H1 (cell line): ENCODE data around the gene INTS15. TPM values are rescaled to one million over a fixed set of nuclear protein-coding genes. Genes with fewer than 3 reads are reported as not detected.

ENCODE experiments used
- CTCF ChIA-PET: fragments of 300-600 bp; sonication (Branson Sonifier 250); formaldehyde crosslinking; loops from one replicate; lab custom pipeline; 2021; ENCODE audit not compliant: partially characterized antibody; lab: Charles Lee
- POLR2A ChIA-PET: fragments of 300-600 bp; sonication (Branson Sonifier 250); formaldehyde crosslinking; loops from one replicate; lab custom pipeline; 2021; ENCODE audit warnings: inconsistent platforms; ENCODE audit not compliant: partially characterized antibody; lab: Charles Lee
- DNase-seq, 2 experiments: peaks; one replicate each; pipeline versions ENCODE4 v3.0.0 to v3.0.0-alpha.2; 2010 to 2022; ENCODE audit warnings: low spot score in 2 of 2, low read depth in 1 of 2, mixed read lengths in 1 of 2
- FAIRE-seq: peaks from 2 replicates; lab custom pipeline; 2011; peaks lifted over from hg19 to GRCh38; lab: Jason Lieb, UNC
- H2AFZ ChIP-seq: 2 replicates; pipeline ENCODE4 v1.8.1; 2012; ENCODE audit warnings: low read length, inconsistent platforms
- H2AK5ac ChIP-seq: 2 replicates; pipeline ENCODE4 v1.6.1; 2013; ENCODE audit warnings: low read depth, low read length
- H2BK120ac ChIP-seq: replicated peaks from 2 replicates; pipeline ENCODE3; 2013; ENCODE audit warnings: low read depth, low read length, inconsistent platforms
- H2BK12ac ChIP-seq: 2 replicates; pipeline ENCODE4 v1.6.1; 2013; ENCODE audit warnings: low read depth, low read length
- H2BK15ac ChIP-seq: 2 replicates; pipeline ENCODE4 v1.6.1; 2013; ENCODE audit warnings: low read length
- H2BK20ac ChIP-seq: 2 replicates; pipeline ENCODE4 v1.6.1; 2013; ENCODE audit warnings: low read length
- H2BK5ac ChIP-seq: 2 replicates; pipeline ENCODE4 v1.6.1; 2013; ENCODE audit warnings: low read depth, low read length
- H3K14ac ChIP-seq: 2 replicates; pipeline ENCODE4 v1.6.1; 2013; ENCODE audit warnings: inconsistent platforms; ENCODE audit not compliant: insufficient read length
- H3K18ac ChIP-seq: 2 replicates; pipeline ENCODE4 v1.6.1; 2013; ENCODE audit warnings: low read length; ENCODE audit errors: extremely low read depth
- H3K23ac ChIP-seq: 2 replicates; pipeline ENCODE4 v1.6.1; 2013; ENCODE audit warnings: inconsistent platforms; ENCODE audit not compliant: insufficient read length
- H3K23me2 ChIP-seq: 2 replicates; pipeline ENCODE4 v1.6.1; 2013; ENCODE audit warnings: low read depth, low read length
- H3K27ac ChIP-seq: 2 replicates; pipeline ENCODE4 v1.6.1; 2011; ENCODE audit warnings: low read depth, low read length, inconsistent platforms
- H3K27me3 ChIP-seq, 4 experiments: replicated peaks in 1 of 4; 1 replicate in 1 of 4; 2 replicates in 3 of 4; pipeline versions ENCODE4 v1.6.1 to v1.8.1; 2011 to 2013; ENCODE audit warnings: low read length in 3 of 4, mild to moderate bottlenecking in 3 of 4, inconsistent platforms in 2 of 4, mixed read lengths in 2 of 4, moderate library complexity in 1 of 4; ENCODE audit not compliant: control insufficient read depth in 3 of 4, insufficient read depth in 3 of 4; ENCODE audit errors: extremely low read depth in 1 of 4
- H3K36me3 ChIP-seq, 4 experiments: 2 replicates each; pipeline versions ENCODE4 v1.6.1 to v1.8.1; 2011 to 2013; ENCODE audit warnings: mild to moderate bottlenecking in 4 of 4, low read length in 3 of 4, moderate library complexity in 2 of 4, control low read depth in 1 of 4, inconsistent platforms in 1 of 4; ENCODE audit not compliant: insufficient read depth in 4 of 4, control insufficient read depth in 2 of 4
- H3K4ac ChIP-seq: replicated peaks from 2 replicates; pipeline ENCODE3; 2013; ENCODE audit warnings: low read length, low read depth, mixed read lengths, inconsistent platforms; ENCODE audit not compliant: insufficient read length
- H3K4me1 ChIP-seq, 4 experiments: replicated peaks in 1 of 4; 1 replicate in 1 of 4; 2 replicates in 3 of 4; pipeline versions ENCODE4 v1.6.1 to v1.8.1; 2011 to 2013; ENCODE audit warnings: low read length in 3 of 4, inconsistent platforms in 2 of 4, mixed read lengths in 1 of 4; ENCODE audit not compliant: insufficient read depth in 4 of 4, control insufficient read depth in 3 of 4
- H3K4me2 ChIP-seq, 2 experiments: 2 replicates each; pipeline versions ENCODE4 v1.6.1 to v1.8.1; 2011 to 2013; ENCODE audit warnings: low read depth in 2 of 2, low read length in 2 of 2, control low read depth in 1 of 2, inconsistent platforms in 1 of 2, mild to moderate bottlenecking in 1 of 2; ENCODE audit not compliant: insufficient read depth in 1 of 2
- H3K4me3 ChIP-seq, 4 experiments: fragments of 200-600, 300-600 bp in 1 of 4; sonication (generic), shearing (Covaris generic), sonication (Bioruptor Twin) in 1 of 4; 2 replicates each; pipeline versions ENCODE4 v1.5.1 to v1.8.1; 2011 to 2016; ENCODE audit warnings: low read length in 4 of 4, low read depth in 3 of 4, control low read depth in 2 of 4, inconsistent platforms in 2 of 4, mild to moderate bottlenecking in 2 of 4, mixed read lengths in 1 of 4, moderate library complexity in 1 of 4; ENCODE audit not compliant: insufficient read depth in 2 of 4; ENCODE audit errors: extremely low read depth in 1 of 4
- H3K56ac ChIP-seq: replicated peaks from 2 replicates; pipeline ENCODE3; 2013; ENCODE audit warnings: low read depth, mild to moderate bottlenecking, mixed read lengths, low read length, inconsistent platforms; ENCODE audit not compliant: insufficient read length
- H3K79me1 ChIP-seq: 2 replicates; pipeline ENCODE4 v1.6.1; 2013; ENCODE audit warnings: low read depth, low read length, control low read depth
- H3K79me2 ChIP-seq, 2 experiments: 2 replicates each; pipeline versions ENCODE4 v1.6.1 to v1.8.1; 2012 to 2013; ENCODE audit warnings: low read length in 2 of 2, mild to moderate bottlenecking in 2 of 2, inconsistent platforms in 1 of 2; ENCODE audit not compliant: insufficient read depth in 2 of 2, control insufficient read depth in 1 of 2
- H3K9ac ChIP-seq, 4 experiments: replicated peaks in 1 of 4; 1 replicate in 1 of 4; 2 replicates in 3 of 4; pipeline versions ENCODE4 v1.6.1 to v1.8.1; 2011 to 2013; ENCODE audit warnings: low read depth in 3 of 4, low read length in 3 of 4, control low read depth in 2 of 4, mild to moderate bottlenecking in 2 of 4, moderate library complexity in 2 of 4, inconsistent platforms in 1 of 4; ENCODE audit errors: extremely low read depth in 1 of 4
- H3K9me3 ChIP-seq, 2 experiments: 2 replicates each; pipeline versions ENCODE4 v1.6.1 to v1.8.1; 2012 to 2013; ENCODE audit warnings: mild to moderate bottlenecking in 2 of 2, moderate library complexity in 2 of 2, control low read depth in 1 of 2, inconsistent platforms in 1 of 2, low read depth in 1 of 2, low read length in 1 of 2, mixed read lengths in 1 of 2; ENCODE audit not compliant: insufficient read depth in 2 of 2
- H4K20me1 ChIP-seq, 2 experiments: replicated peaks in 1 of 2; 2 replicates each; pipeline versions ENCODE3 to v1.8.1; 2011 to 2013; ENCODE audit warnings: inconsistent platforms in 2 of 2, low read length in 2 of 2, mild to moderate bottlenecking in 1 of 2; ENCODE audit not compliant: insufficient read depth in 2 of 2, control insufficient read depth in 1 of 2
- H4K5ac ChIP-seq: 2 replicates; pipeline ENCODE4 v1.6.1; 2013; ENCODE audit warnings: low read length, low read depth, mixed read lengths, inconsistent platforms; ENCODE audit not compliant: insufficient read length
- H4K8ac ChIP-seq: 2 replicates; pipeline ENCODE4 v1.8.0; 2013; ENCODE audit warnings: mild to moderate bottlenecking, moderate library complexity, low read length, inconsistent platforms; ENCODE audit not compliant: insufficient read depth; ENCODE audit errors: extremely low read depth
- H4K91ac ChIP-seq: replicated peaks from 2 replicates; pipeline ENCODE3; 2013; ENCODE audit warnings: low read length, mixed read lengths, inconsistent platforms; ENCODE audit not compliant: insufficient read length
- CEBPB ChIP-seq: IDR thresholded peaks from 2 replicates; pipeline ENCODE4 v1.6.1; 2012; ENCODE audit warnings: low read depth, low read length
- CTCF ChIP-seq, 3 experiments: IDR thresholded peaks; 1 replicate in 2 of 3; 2 replicates in 1 of 3; pipeline versions ENCODE4 v1.5.1 to v1.6.1; 2011; ENCODE audit warnings: low read length in 3 of 3, mild to moderate bottlenecking in 3 of 3, inconsistent platforms in 2 of 3, low read depth in 1 of 3, moderate library complexity in 1 of 3; ENCODE audit not compliant: insufficient read depth in 1 of 3; ENCODE audit errors: control extremely low read depth in 1 of 3
- E2F6 ChIP-seq: IDR thresholded peaks from 2 replicates; pipeline ENCODE4 v1.6.1; 2012; ENCODE audit warnings: inconsistent platforms
- GTF2F1 ChIP-seq: IDR thresholded peaks from 2 replicates; pipeline ENCODE4 v1.6.1; 2012; ENCODE audit warnings: low read depth, low read length, improper control_type of control experiment, borderline replicate concordance
- HDAC6 ChIP-seq: IDR thresholded peaks from one replicate; pipeline ENCODE4 v1.7.1; 2012; ENCODE audit warnings: low read depth, mild to moderate bottlenecking, inconsistent platforms, low read length, moderate library complexity
- KDM5A ChIP-seq: fragments of 200-600 bp; IDR thresholded peaks from 2 replicates; pipeline ENCODE4 v1.7.1; 2012; ENCODE audit warnings: mild to moderate bottlenecking, low read length, inconsistent platforms, mixed read lengths
- RXRA ChIP-seq: IDR thresholded peaks from 2 replicates; pipeline ENCODE4 v1.6.1; 2011; ENCODE audit warnings: low read depth, mild to moderate bottlenecking, low read length, moderate library complexity; ENCODE audit not compliant: insufficient read depth
- SAP30 ChIP-seq: fragments of 300-600 bp; sonication (generic); IDR thresholded peaks from 2 replicates; pipeline ENCODE4 v1.7.1; 2012; ENCODE audit warnings: low read length, moderate library complexity, mild to moderate bottlenecking, inconsistent platforms; ENCODE audit not compliant: insufficient read depth, insufficient replicate concordance
- SUZ12 ChIP-seq: fragments of 200-600 bp; sonication (generic); IDR thresholded peaks from 2 replicates; pipeline ENCODE4 v1.6.1; 2012; ENCODE audit warnings: mild to moderate bottlenecking, inconsistent platforms, low read length, moderate library complexity, mixed read lengths
- TBP ChIP-seq: IDR thresholded peaks from 2 replicates; pipeline ENCODE4 v1.6.1; 2011; ENCODE audit warnings: low read depth, low read length, improper control_type of control experiment
- WGBS, 2 experiments: shearing (Covaris generic) in 1 of 2; methylation state at CpG; one replicate each; pipeline versions ENCODE4 v1.1.6 to v1.1.7; 2013 to 2015; ENCODE audit warnings: low lambda C conversion rate in 2 of 2, mixed read lengths in 2 of 2, inconsistent platforms in 1 of 2, low coverage in 1 of 2, missing lambda C conversion rate in 1 of 2; ENCODE audit not compliant: insufficient replicate concordance in 2 of 2, insufficient coverage in 1 of 2, insufficient read length in 1 of 2; ENCODE audit errors: extremely low coverage in 1 of 2, missing lambda C conversion rate in 1 of 2; 5-methylcytosine and 5-hydroxymethylcytosine counted together
- polyA plus RNA-seq, 7 experiments: library from polyadenylated mRNA; depleted of rRNA in 3 of 7; stranded (reverse) in 5 of 7; unstranded in 2 of 7; fragments of >200 nt in 5 of 7; fragments of 200-250 nt in 2 of 7; gene quantifications; 1 replicate in 5 of 7; 2 replicates in 1 of 7; 4 replicates in 1 of 7; pipeline versions ENCODE4 v1.2.1 to v1.2.3, GENCODE V29; 2011 to 2013; ENCODE audit warnings: missing spikeins in 2 of 7, mixed read lengths in 2 of 7
- total RNA-seq: library from RNA; stranded (reverse); fragmentation: NEBNext Ultra II Directional; extraction: Animal tissue kit (Norgen Biotek cat#: 25700); gene quantifications from 2 replicates; pipeline ENCODE4 v1.2.1, GENCODE V29; 2021

Gene INTS15
- total and polyA plus RNA-seq, 2 of the 8 experiments (the other 6 are each of a cell fraction or from before 2014, with no cell fraction given): 23.0 to 25.7 TPM

- ChIA-PET POLR2A (interaction anchor here (0.6 kb wide), 2 partner anchors 8 to 55 kb away, joined by 3 read pairs; no protein-coding TSS in a partner anchor), CTCF (interaction anchor here (0.6 to 1.6 kb wide), 3 partner anchors 9 to 24 kb away, joined by 3 to 4 read pairs (median 3); no protein-coding TSS in a partner anchor)
- 95% methylated on average over 10 of the region's 10 CpGs; no CpG with 5 or more reads in 1 of the 2 experiments for WGBS, 2 experiments
- FAIRE-seq (no peak), DNase-seq (no peak)
- no peaks in the 10 kb centered on the region for H3K79me1 ChIP-seq
- H3K14ac ChIP-seq: no peak overlapping the region
- no peak overlapping the region for H3K18ac ChIP-seq
- H3K27ac ChIP-seq: no peak overlapping the region
- H2BK5ac ChIP-seq: no peak overlapping the region
- no peak overlapping the region for H3K23ac ChIP-seq
- 0 out of 7 replicates have a peak, but pooled peaks cover 0 to 2% (median 0%) of the 10 kb centered on the region in 4 experiments for H3K4me1 ChIP-seq
- H2BK12ac ChIP-seq: no peak overlapping the region
- H2BK120ac ChIP-seq: no peak overlapping the region
- no peak overlapping the region for H2AK5ac ChIP-seq
- no peak overlapping the region; a peak in 1 of 7 replicates for H3K9ac ChIP-seq
- no peak overlapping the region for H2AFZ ChIP-seq
- H3K23me2 ChIP-seq: no peaks in the 10 kb centered on the region
- no peak overlapping the region for H4K5ac ChIP-seq
- H3K79me2 ChIP-seq: no peaks in the 10 kb centered on the region
- H3K27me3 ChIP-seq: no peaks in the 10 kb centered on the region
- H3K36me3 ChIP-seq: peaks cover 2 to 12% (median 5%) of the 10 kb centered on the region in 4 experiments; a peak in 7 of 8 replicates
- no peak overlapping the region for H2BK20ac ChIP-seq
- H3K4me2 ChIP-seq: no peak overlapping the region
- H4K8ac ChIP-seq: no peak overlapping the region; the same call in 1 of the 2 replicates
- H2BK15ac ChIP-seq: no peak overlapping the region
- no peak overlapping the region for H4K91ac ChIP-seq
- H3K56ac ChIP-seq: no peak overlapping the region
- no peak overlapping the region for H3K4me3 ChIP-seq
- no peak overlapping the region for H3K4ac ChIP-seq
- peaks cover 2 to 4% of the 10 kb centered on the region in 2 experiments for H4K20me1 ChIP-seq
- no peaks in the 10 kb centered on the region for H3K9me3 ChIP-seq
- no peak for TF ChIP-seq GTF2F1
- TF ChIP-seq TBP: no peak
- TF ChIP-seq CEBPB: no peak
- TF ChIP-seq E2F6: no peak
- no peak for TF ChIP-seq CTCF (IDR thresholded peaks at IDR 0.05; ENCODE audit: control extremely low read depth in 1 of 3, insufficient read depth in 1 of 3, low read depth in 1 of 3, low read length in 3 of 3)
- TF ChIP-seq KDM5A: no peak
- no peak for TF ChIP-seq HDAC6
- no peak for TF ChIP-seq SUZ12
- no peak for TF ChIP-seq RXRA
- no peak for TF ChIP-seq SAP30
These were observed 14.6 kb downstream of the INTS15 start for GRCh38 chr7:6604458-6604857.
